ENCODE data around the gene OR10A3.
"Not testable (repeated sequence)": the region's sequence is repeated elsewhere in the genome, so short reads cannot be mapped to it uniquely, and the experiment has no call there.

OR10A3 gene

GRCh38 chr11:7941608-7942007, at the start of gene OR10A3:
TSS of gene OR10A3 (minus strand) at chr11:7941708. CDS start at chr11:7939520, 2,188 bp downstream.
- no peak for DNase-seq

- not testable (repeated sequence) for DNase-seq
These were observed 46.0 kb upstream of the OR10A3 start for GRCh38 chr11:7987560-7987883.

GRCh38 chr11:7986768-7987559, 45.5 kb upstream of the OR10A3 start, which contains the start of gene EIF3F:
TSS of gene EIF3F (plus strand) at chr11:7987337. CDS start at chr11:7987353, 16 bp downstream.
- DNase-seq = peak; percentile 99

DNA sequence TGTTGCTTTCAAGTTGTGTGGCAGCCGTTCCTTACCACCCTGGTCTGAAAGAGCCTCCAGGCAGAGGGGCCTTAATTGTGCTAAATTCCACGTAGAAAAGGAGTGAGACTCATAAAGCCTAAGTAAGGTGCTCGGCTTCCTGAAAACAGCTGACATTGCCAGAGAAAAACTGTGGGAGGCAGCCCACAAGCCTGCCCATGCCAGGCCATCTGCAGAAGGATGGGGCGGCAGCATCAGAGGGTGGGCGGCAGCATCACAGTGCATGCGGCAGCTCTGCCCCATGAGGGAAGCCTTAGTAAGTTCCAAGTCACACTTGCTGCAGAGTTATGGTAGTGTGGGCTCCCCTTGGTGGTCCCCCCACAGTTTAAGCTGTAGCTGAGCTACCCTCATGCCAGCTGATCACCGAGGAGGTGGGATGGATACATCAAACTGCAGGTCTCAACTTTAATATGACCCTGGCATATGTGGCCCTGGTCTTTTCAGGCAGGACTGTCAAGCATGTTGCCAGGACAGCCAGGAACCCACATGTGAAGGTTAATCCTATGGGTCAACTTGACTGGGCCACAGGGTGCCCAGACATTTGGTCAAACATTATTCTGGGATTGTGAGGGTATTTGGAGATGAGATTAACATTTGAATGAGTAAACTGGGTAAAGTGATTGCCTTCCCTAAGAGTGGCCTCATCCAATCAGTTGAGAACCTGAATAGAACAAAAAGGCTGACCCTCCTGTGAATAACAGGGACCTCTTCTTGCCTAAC, 42.5 kb upstream of the OR10A3 start:
- DNase-seq = no peak

- no peak for DNase-seq
These were observed 41.1 kb upstream of the OR10A3 start for GRCh38 chr11:7982582-7983119.

DNA sequence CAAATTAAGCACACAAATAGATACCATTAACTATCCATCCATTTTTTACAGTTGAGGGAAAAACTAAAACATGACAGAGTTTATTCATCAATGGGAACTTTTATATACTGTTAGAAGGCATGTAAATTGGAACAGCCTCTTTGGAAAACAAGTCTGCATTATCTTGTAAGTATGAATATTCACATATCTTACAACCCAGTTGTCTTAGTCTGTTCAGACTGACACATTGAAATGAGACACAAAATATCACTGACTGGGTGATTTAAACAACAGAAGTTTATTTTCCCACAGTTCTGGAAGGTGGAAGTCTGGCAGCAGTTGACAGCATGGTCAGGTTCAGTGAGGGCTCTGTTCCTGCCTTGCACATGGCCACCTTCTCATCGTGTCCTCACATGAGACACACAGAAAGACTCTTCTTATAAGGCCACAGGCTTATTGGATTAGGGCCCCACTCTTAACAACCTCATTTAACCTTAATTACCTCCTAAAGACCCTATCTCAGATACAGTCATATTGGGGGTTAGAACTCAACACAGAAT, 40.2 kb upstream of the OR10A3 start:
- DNase-seq = no peak

DNA sequence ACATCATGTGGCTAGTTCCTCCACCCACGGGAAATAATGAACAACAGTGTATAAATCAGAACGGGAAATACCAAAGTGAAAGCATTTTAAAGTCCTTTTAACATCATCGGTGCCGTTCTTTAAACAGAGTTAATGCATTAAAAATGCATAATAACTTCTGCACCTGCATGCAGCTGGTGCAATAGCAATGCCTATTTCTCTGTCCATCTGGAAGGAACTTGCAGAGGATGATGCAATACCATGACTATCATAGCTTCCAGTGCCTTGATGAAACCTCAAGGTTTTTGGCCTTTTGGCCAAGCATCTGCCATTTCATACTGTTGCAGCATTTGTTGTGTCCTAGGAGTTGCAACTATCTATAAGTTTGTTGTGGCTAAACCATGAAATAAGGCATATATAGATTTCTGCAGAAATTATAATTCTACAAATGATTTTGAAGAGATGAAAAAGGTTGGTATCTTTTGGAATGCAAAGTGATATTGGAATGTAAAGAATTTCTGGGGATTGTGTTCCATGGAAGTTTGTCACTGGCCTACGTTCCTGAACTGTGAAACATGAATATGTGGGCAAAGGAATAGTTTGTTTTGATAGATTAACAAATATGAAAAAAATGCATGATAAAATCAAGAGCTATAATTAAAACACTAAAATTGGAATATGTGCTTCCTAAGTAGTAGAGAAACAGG, 35.9 kb upstream of the OR10A3 start:
- DNase-seq = no peak

DNA sequence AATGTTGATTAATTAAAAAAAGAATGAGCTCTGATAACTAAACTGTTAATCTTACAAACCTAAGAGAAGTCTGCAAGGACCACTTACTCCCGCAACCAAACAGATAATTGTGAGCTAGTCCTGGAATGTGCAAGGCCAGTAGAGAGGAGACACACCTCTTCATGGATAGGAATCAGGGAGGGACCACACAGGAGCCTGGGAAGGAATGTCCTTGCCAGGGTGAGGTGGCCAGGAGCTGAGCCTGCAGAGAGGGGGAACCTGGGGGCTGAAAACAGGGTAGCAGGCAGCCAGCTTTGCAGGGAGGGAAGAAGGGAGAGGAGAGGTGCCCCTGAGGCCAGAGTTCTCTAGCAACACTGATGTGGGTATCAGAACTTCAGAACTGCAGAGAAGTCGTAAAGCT, 33.2 kb upstream of the OR10A3 start:
- no peak for DNase-seq

DNA sequence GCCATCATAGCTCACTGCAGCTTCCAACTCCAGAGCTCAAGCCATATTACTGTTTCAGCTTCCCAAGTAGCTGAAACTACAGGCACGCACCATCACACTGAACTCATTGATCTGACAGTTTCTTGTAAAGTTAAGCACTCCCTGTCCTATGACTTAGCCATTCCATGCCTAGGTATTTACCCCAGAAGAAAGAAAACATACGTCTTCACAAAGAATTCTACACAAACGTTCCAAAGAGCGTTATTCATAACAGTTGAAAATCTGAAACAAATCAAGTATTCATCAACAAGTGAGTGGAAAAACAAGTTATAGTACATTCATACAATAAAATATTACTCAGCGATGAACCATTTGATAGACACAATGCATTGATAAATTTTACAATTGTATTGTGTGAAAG, 31.5 kb upstream of the OR10A3 start:
- DNase-seq = no peak

DNA sequence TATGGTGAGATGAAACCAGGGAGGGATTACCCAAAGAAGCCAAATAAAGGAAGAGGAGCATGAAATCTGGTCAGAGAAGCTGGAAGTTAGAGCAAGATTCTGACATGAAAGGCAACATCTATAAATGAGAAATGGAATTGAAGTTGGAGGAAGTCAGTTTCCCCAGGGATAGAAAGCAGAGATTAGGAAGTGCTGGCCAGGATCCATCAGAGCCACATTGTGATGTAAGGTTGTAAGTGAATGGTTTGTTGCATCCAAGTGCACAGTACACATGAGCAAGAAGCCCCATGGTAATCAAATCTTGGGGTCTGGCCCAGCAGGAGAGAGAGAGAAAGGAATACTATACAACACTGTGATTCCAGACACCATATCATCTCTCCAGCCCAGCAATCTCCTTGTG, 30.3 kb upstream of the OR10A3 start:
- DNase-seq = no peak

DNA sequence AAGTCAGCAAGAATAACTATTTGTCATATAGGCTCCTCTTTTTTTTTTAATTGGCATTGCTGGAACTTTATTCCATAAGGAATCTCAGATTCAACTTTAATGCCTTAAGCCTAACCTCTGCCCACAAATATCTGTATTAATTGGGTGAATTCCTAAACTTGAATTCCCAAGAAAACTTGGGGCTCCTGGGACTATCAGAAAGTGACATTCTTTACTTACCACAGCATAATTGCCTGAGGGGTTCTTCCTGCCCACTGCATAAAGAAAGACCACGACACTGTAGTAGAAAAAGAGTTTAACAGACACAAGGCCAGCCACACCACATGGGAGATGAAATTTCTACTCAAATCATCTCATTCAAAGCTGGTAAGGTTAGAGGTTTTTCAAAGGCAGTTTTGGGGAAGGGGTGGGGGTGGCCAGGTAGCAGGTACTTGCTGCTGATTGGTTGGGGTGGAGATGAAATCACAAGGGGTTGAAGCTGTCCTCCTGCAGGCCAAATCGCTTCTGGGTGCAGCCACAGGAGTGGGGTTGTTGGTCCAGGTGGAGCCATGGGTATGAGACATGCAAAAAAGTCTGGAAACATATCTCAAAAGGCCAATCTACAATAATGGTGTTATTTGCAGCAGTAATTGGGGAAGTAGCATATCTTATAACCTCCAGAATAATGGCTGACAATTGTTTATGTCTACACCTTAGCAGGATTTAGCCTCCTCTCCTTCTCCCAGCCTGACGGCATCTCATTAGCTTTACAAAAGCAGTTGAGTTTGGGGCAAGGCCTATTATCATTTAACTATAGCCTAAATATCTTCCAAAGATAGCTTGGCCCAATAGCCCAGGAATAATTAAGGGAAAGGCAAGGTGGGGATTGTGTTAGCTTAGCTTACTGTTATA, 28.5 kb upstream of the OR10A3 start:
- no peak for DNase-seq

DNA sequence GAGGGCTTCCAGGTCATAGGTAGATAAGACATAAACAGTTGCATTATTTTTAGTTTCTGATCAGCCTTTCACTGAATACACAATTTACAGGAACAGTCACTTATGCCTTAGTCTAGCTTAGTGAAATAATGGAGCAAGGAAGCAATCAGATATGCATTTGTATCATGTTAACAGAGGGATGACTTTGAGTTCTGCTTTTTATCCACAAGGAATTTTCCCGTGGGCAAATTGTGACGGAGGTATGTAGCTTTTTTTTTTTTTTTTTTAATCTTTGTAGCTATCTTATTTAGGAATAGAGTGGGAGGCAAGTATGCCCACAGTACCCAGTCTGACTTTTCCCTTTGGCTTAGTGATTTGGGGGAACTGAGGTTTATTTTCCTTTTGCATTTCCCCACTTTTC, 27.2 kb upstream of the OR10A3 start:
- no peak for DNase-seq

DNA sequence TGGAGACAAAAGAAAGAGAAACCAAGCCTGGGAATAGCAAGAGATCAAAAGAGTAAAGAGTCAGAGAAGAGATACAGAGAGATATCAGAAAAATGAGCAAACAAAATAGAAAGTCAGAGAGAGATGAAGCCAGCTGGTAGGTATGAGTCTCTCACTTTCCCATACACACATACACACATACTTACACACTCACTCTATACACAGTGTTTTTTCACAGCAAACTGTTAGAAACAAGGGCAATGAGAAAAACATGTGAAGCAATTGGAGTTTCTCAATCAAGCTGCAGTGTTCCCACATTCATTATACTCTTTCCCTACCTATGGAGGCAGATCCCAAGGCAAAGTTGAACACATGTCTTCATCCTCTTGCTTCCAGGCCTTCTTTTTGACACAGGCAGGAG, 26.3 kb upstream of the OR10A3 start:
- no peak for DNase-seq

GRCh38 chr11:7967097-7967496, 25.6 kb upstream of the OR10A3 start:
- DNase-seq = no peak

- DNase-seq = no peak
These were observed 23.9 kb upstream of the OR10A3 start, which contains the start of gene NLRP10 for GRCh38 chr11:7965386-7965785. TSS of gene NLRP10 (minus strand) at chr11:7965447. CDS start at chr11:7963495, 1,952 bp downstream.

- DNase-seq = no peak
These were observed 23.4 kb upstream of the OR10A3 start for GRCh38 chr11:7964873-7965272.

GRCh38 chr11:7964261-7964660, 22.8 kb upstream of the OR10A3 start:
- DNase-seq = no peak

GRCh38 chr11:7955191-7955590, 13.7 kb upstream of the OR10A3 start:
- DNase-seq = no peak

- DNase-seq = no peak
These were observed 8.4 kb upstream of the OR10A3 start for GRCh38 chr11:7949934-7950333.

GRCh38 chr11:7944123-7944522, 2.6 kb upstream of the OR10A3 start:
- no peak for DNase-seq

GRCh38 chr11:7941146-7941545, 362 bp downstream of the OR10A3 start:
- DNase-seq = no peak

GRCh38 chr11:7936615-7937014, 4.9 kb downstream of the OR10A3 start:
- no peak for DNase-seq

All from inflammatory macrophage treated with lipopolysaccharide for 1 hour (primary cell).